HG02763 (cell line): ENCODE measurements around the gene WFDC1.

ENCODE experiments used
- ATAC-seq: cut with Tn5 transposase; IDR thresholded peaks from one replicate; pipeline ENCODE4 v1.9.1; 2021; ENCODE audit warnings: mild to moderate bottlenecking, moderate library complexity; ENCODE audit not compliant: unreplicated experiment

Gene WFDC1

DNA sequence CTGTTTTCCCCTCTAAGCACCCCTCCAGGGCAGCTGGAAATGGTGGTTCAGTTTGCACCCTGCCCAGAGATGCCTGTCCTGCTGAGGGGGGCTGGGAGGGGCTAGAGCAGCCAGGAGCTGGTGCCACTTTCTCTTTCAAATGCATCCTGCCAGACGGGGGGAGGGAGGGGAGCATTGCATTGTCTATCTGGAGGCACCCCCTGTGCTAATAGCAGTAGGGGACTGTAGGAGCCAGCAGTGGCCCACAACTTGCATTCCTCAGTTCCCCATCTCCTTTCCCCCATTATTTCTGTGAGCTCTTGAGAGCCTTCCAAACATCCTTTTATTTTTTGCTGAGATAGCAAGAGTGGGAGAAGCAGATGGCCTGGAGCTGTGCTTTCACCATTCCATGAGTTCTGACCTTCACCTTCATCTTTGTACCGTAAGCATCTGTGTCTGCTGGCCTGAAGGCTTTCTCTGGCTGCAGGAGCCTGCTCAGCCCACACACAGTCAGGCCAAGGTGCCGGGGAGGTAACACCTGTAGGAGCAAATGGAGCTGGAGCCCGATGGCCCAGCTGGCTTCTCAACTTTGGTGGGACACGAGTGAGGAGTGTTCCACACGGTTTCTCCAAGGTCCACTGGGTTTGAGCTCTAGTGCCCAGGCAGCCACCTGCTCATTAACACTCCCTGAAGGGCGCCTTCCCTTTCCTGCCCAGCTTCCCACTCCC, 5.2 kb downstream of the WFDC1 start:
- ATAC-seq, result no peak

DNA sequence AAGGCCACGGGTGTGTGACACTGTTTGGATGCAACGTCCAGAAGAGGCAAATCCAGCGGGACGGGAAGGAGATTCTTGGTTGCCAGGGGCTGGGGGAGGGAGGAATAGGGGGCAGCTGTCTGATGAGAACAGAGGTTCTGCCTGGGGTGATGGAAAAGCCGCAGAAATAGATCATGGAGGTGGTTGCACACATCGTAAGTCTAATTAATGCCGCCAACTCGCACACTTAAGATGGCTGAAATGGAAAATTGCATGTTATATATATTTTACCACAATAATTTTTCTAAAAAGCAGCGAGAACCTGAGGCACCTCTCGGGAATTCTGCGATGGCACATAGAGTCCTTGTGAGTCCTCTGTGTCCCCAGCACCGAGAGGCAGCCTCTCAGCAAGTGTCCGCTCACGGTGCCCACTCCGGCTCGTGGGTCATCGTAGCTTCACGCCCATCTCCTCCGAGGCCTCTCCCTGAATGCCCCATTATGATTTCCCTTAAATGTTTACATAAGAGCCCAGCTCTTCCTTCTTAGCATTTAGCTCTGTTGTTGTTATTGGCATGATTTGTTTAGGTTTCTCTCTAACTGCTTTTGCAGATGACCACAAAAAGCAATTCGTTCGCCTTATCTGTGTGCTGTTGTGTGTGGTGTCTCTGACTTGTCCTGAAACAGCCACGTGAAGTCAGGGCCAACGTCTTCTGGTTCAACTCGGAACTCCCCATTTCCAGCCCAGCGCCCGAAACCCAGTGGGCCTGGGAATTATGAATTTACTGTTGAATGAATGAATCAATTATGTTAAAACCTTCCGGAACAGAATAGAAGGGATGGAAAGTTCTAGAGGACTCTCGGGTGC, 7.7 kb downstream of the WFDC1 start:
- no peak for ATAC-seq

DNA sequence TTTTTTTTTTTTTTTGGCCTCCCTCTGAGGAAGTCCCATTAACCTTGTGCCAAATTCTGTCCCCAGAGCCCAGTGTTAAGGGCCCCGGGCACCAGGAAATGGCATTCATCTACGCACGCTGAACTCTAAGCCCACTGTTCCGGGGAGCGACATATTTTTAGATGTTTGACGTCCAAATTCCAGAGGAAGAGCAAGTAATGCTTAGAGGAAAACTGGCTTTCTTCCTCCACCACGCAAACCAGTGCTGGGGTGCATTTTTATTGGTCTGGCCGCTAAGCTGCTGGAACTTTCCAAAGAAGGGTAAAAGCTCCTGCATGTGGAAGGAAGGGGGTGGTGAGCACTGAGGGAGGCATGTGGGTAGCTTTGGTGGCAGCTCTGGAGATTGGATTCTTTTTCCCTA, 8.3 kb downstream of the WFDC1 start:
- no peak for ATAC-seq

DNA sequence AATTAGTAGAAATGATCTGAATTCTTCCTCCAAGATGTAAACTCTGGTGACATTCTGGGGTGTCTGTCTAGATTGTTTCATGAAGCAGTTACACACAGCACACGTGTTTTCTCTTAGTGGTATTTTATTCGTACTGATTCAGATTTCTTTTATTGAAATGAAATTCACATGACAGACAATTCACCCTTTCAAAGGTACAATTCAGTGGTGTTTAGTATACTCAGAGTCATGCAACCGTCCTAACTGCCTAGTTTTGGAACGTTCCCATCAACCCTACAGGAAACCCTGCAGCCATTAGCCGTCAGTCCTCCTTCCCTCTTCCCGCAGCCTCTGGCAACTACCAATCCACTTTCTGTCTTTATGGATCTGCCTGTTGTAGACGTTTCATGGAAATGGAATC, 8.8 kb downstream of the WFDC1 start:
- no peak for ATAC-seq

DNA sequence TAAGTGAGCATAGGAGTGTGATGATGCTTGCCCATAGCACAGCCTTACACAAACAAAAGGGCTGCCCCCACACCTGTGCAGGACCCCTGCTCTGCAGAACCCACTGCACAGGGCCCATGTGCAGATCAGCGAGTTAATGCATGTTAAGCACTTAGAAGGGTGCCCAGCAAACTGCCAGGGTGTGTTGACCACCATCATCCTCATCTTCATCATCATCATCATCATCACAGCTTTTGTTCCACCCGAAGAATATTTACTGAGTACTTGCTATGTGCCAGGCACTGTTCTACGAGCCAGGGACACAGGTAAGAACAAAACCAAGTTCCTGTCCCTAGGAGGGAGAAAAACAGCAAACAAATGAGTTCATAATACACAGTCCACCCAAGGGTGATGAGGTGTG, 11.9 kb downstream of the WFDC1 start:
- no peak for ATAC-seq

DNA sequence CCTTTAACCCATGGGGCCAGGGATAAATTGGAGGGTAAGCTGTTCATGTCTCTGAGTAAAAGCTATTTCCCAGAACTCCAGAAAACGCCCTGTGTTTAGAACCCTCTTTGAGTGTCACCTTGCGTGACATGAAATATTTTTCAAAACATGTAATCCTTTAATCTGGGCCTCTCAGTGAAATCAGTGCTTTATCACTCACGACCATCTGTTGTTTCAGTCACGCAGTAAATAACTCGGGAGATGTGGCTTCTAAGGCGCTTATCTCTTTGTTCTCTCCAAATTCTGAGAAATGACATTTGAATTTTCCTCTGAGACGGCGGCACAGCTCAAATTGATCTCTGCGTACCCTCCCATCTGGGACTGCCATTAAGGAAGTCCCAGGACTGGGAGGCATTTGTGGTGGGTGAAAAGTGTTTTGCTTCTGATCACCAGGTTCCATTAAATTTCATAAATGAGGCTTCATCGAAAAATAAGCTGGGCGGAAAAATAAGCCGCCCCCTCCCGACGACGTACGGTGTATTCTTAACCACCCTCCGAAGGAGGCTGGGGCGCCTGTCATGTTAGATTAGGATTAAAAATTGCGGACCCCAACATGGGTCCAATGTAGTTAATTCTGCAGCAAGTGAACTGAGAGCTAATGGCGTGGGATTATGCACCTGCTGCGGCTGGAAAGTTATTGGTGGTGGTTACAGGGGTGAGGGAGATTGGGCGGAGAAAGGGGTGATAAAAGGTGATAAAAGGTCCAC, 12.7 kb downstream of the WFDC1 start:
- no peak for ATAC-seq

DNA sequence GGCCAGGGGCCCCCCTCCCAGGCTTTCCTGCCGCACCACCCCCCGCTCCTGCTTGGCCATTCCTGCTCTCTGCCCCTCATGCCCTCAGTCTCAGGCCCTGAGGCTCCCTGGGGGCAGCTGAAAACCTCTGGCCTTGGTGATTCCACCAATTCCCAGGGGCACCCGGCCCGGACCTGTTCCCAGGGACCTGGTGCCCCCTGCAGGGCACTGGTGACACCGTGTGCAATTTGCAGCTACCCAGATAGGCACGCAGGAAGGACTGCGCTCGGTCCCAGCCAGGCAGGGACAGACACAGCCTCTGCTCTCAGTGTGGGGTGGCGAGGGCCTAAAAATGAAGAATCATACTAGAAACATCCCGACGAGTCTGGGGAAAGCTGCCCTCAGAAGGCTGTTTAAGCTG, 13.4 kb downstream of the WFDC1 start:
- no peak for ATAC-seq

DNA sequence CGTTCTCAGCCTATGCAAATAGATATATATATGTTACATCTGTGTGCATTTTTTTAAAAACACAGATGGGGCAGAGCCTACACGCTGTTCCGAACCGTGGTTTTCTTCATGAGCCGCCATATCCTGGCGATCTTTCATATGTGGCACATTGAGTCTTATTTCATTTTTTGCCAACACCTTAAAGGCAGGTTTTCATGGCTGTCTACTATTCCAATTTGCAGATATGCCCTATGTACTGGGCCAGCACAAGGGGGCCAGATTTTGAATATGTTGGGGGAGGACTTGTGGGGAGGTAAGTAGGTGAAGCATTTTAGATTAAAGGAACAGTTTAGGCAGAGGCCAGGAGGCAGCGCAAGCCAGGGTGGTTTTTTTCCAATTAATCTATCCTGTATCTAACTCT, 16.0 kb downstream of the WFDC1 start:
- ATAC-seq, result no peak

DNA sequence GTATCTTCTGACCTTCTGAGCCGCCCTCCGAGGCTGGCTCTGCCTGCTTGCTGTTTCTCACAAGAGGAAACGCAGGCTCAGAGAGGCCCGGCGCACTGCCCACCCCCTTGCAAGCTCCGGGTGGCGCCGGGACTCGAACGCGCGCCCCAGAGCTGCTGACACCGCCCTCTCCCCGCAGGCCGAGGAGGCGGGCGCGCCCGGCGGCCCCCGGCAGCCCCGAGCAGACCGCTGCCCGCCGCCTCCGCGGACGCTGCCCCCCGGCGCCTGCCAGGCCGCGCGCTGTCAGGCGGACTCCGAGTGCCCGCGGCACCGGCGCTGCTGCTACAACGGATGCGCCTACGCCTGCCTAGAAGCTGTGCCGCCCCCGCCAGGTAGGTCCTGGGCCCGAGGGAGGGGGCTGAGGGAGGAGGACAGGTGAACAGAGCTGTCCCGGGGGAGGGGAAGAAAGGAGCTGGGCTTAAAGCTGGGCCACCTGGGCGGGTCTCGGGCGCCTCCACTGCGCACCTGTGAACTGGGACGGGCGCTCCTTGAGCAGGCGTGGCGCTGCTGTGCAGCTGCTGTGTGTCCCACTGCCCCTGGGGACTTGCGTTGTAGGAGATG, 18.2 kb downstream of the WFDC1 start:
- no peak for ATAC-seq

DNA sequence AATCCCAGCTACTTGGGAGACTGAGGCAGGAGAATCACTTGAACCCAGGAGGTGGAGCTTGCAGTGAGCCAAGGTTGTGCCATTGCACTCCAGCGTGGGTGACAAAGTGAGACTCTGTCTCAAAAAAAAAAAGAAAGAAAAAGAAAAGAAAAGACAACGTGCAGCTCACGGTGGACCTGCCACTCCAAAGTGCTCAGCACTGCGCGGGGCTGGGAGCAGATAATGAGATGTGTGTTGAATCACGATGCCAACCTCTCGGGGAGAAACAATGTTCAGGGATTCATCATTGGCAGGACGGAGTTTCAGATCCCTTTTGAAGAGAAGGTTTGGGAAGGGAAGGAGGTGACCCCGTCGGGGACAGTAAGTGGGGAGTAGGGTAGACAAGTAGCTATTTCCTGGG, 19.2 kb downstream of the WFDC1 start:
- no peak for ATAC-seq

DNA sequence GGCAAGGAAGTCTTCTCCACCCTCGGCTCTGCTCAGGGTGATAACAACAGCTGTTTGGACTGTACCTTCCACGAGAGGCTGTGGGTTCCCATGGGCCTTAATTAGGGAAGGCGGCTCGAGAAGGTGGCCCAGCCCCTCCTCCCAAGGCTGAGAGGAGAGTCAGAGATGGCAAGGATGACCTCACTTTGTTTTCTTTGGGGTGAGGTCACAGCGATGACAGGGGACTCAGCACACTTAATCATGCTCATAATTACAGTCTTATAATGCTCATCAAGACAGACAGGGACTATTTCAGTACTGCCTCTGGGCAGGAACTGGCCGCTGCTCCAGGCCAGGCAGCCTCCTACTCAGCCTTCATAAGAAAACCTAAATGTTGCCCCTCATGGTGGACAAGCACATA, 19.7 kb downstream of the WFDC1 start:
- no peak for ATAC-seq

DNA sequence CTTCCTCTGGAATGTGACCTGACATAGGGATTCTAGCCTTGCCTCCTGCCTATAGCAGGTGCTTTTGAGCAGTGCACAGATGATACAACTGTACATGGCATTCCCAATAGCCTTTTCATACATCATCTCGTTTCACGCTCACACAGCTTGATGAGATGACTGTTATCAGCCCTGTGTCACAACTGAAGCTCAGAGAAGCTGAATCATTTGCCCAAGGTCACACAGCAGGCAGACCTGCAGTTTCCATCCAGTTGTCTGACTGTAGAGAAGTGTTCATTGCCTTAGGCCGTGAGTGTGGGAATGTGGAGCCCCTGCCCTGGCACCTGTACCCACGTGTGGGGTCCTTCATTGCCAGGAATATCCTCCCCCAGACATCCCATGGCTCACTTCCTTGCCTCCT, 20.1 kb downstream of the WFDC1 start:
- ATAC-seq, result no peak

DNA sequence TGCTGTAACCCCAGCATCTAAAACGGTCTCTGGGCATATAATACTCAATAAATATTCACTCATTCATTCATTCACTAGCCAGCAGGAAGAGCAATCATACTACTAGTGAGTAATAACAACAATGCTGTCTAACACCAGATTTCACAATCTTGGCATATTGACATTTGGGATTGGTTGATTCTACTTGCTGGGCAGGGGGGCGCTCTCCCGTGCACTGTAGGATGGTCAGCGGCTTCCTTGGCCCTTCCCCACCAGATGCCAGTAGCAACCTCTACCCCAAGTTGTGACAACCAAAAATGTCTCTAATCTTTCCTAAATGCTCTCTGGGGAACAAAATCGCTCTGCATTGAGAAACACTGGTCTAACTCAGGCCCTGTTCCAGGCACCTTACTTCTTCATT, 20.7 kb downstream of the WFDC1 start:
- no peak for ATAC-seq

DNA sequence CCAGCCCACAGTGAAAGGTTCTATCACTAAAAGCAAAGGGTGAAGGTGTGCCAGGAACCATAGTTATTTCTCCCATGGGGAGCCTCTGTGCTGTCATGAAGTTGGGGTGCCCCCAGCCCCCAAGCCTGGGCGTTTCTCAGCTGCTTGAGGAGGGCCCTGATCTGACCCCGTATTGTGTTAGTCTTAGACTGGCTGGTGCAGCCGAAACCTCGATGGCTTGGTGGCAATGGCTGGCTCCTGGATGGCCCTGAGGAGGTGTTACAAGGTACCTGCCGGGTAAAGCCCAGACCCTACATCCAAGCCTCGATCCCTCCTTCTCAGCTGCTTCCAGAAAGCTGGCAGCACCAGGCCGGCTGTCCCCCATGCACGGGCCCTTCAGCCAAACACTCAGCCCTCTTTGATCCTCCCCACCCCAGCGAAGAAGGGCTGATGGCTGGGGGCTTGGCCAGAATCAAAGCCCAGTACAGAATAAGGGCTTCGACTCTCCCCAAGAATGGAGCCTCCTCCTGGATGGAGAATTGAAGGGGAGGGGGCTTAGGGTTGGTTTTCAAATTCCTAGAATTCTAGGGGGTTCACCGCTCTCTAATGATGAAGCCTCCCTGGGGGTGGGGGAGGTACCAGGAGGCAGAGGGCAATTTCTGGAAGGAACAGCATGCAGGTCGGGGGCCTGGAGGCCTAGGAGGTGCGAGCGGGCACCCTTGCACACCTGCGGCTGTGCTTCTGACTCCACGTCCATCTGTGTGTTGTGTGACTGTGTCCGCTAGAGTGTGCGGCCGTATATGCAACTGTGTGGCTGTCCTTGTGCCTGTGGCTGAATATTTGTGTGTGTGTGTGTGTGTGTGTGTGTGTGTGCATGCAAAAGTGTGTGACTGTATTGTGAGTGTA, 23.7 kb downstream of the WFDC1 start:
- no peak for ATAC-seq

DNA sequence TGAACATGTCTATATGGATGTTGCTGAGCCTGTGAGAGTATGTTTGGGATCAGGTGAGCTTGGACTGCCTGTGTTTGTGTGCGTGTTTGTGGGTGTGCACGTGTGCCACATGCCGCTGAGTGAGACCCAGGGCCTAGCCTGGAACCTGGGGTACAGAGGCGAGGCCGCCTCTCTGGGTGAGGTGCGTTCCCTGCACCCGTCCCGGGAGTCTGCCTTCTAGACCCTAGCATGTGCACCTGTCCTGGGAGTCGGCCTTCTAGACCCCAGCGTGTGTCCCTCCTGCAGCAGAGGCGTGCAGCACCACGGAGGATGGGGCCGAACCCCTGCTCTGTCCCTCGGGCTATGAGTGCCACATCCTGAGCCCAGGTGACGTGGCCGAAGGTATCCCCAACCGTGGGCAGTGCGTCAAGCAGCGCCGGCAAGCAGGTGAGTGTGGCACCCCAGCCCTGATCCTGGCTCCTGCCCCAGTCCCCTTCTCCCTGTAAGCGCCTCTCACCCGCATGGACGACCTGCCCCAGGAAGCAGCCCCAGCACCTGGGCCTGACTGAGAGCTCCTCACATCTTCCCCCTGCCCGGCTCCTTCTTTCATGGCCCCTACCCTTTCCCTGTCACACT, 24.6 kb downstream of the WFDC1 start:
- ATAC-seq, result no peak

DNA sequence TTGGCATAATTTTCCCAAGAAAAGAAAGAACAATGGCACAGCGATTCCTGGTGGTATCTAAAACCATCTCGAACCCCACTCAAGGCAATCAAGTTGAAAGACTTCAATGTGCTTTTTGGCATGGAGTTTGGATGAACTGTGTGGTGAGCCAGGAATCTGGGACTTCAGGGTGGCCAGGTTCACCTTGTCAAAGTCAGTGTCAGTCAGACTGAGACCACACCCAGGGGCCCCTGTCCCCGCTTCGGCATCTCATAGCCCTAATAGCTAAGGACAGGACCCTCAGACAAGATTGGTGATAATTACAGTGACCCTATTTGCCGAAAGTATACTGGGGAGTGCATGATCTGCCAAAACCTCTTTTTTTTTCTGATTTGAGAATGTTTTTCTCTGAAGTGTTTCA, 25.8 kb downstream of the WFDC1 start:
- ATAC-seq, result no peak

DNA sequence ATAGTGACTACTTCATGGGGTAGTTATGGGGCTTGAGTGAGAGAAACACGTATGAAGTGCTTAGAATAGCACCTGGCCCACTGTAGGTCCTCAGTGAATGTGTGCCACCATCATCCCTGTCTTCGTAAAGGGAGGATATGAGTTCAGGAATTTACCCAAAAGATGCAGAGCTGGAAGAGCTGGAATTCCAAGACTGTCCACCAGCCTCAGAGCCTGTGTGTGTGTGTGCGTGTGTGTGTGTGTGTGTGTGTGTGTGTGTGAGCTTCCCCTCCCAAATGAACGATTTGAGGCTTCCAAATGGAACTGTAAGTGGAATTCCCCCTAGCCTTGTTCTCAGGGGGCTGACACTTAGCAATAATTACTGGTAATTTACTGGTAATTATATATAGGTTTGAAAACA, 27.3 kb downstream of the WFDC1 start:
- no peak for ATAC-seq

DNA sequence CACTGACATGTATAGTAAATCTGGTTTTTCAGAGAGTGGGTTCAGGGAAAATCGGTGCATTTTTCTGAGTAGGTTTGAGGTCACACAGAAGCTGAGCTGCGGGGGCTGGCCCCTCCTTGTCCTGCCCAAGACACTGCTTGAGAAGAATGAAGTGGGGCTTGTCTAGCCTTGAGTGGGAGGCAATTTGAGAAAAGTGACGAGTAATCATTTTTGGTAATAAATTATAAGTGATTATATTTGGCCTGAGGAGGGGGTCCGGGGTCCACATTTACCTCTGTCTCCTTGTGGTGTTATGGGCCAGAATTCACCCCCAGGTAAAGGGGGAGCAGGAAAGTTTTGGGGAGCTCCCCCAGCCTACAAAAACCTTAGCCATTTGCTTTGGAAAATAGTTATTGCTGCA, 28.1 kb downstream of the WFDC1 start:
- ATAC-seq, result no peak

DNA sequence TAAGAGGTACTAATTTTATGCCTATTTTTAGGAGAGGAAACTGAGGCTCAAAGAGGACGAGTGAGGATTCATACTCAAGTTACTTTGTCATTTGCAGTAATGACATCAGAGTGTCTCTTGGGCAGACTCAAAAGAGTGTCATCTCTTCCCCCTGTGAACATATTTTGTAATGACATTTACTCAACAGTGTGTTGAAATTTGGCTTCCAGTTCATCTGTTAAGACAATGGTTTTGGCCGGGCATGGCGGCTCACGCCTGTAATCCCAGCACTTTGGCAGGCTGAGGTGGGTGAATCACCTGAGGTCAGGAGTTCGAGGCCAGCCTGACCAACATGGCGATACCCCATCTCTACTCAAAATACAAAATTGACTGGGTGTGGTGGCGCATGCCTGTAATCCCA, 28.9 kb downstream of the WFDC1 start:
- no peak for ATAC-seq
